Stimulated activated CD4-positive, alpha-beta T cell treated with anti-CD3 and anti-CD28 coated beads, Interleukin-4, amount 100 ng/mL, for 4 hours (primary cell): ENCODE measurements around the gene ANKRD33B.

ENCODE experiments used
- DNase-seq, 2 experiments: peaks; one replicate each; pipeline ENCODE4 v3.0.0-alpha.2; 2020

Gene ANKRD33B

DNA sequence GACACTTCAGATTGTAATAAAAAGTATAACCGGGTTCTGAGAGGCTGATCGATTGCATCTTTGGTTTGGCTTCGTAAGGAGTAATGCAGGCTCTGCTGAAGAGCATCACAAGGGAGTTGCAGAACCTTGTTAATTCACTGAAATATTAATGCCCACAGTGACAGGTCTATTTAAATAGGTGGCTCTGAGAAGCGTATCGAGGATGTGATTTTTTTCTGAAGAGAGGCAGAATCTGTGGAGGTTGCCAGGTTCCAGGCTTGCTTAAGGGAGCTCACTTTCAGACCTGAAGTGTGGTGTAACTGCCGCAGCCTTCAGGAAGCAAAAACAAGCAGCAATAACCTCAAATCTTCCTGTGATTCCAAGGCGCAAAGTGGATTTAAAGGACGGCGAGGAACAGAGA is 80.3 kb downstream of the ANKRD33B start:
- no peak for DNase-seq

GRCh38 chr5:10645146-10645545 is 81.3 kb downstream of the ANKRD33B start:
- no peak for DNase-seq

- DNase-seq: no peak
Observed at GRCh38 chr5:10645671-10646070, 81.8 kb downstream of the ANKRD33B start.

- no peak for DNase-seq
Observed at GRCh38 chr5:10647640-10648039, 83.8 kb downstream of the ANKRD33B start.

GRCh38 chr5:10648806-10649665 is 85.2 kb downstream of the ANKRD33B start:
- DNase-seq: no peak

- no peak for DNase-seq
Observed at GRCh38 chr5:10649666-10650380, 86.0 kb downstream of the ANKRD33B start.

DNA sequence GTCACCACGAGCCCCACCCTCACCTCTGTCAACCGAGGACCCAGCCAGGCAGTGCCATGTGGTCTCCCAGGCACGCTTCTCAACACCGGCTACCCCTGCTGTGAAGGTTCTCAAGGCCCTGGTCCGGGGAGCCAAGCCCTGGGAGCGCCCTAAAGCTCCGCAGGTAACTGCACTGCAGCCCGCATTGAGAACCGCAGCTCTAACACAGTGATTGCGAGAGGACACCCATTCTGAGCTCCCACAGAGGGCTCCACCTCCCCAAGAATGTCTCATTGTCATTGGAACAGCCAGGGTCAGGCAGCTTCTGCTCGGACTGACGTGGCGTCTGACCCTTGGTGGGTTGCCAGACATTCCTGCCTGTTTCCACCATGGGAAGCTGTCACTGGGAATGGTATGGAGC is 88.3 kb downstream of the ANKRD33B start:
- no peak for DNase-seq

GRCh38 chr5:10652606-10653005 is 88.7 kb downstream of the ANKRD33B start:
- no peak for DNase-seq

DNA sequence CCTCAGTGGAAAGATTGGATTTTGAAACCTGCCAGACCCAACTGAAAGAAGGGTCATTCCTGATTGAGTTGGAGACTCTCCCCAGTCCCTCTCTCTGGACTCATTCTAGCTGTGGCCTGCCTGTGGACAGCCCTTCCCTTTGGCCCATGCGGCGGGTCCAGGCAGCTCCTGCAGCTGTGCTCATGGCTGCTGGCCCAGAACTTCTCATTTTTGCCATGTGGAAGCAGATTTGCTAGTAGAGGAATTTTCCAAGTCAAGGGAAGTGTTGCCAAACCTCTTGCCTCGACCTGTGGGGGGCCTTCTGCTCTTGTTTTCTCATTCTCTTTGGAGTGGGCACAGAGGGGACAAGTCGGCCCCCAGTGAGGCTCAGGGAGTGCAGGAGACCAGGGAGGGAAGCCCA is 89.2 kb downstream of the ANKRD33B start:
- DNase-seq: no peak

DNA sequence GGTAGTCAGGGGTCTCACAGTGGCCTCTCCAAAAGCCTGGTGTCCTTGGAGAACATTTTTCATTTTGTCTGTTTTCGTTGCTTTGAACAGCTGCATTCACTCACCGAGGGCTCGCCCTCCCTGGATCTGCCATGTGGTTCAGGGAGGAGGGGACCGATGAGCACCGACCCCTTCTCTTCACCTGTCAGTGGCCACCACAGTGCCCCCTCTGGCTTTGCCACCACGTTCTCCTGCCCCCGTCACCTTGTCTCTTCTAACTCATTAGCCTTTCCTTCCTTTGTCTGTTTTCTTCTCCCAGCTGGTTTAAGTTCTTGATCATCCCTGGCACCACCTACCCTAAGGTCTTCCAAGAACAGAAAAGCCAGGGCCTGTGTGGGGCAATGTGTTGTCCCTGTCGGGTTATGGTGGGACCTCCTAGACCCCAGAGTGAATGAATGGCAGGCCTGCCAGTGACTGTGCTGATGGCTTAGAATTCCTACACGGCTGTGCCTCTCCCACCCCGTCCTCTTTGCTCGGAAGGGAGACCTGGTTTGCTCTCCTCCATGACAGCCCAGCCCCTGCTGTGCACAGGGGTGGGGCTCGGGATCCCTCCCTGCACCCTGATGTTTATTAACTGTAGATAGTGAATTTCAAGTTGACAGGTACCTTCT is 90.0 kb downstream of the ANKRD33B start:
- no peak for DNase-seq

GRCh38 chr5:10654566-10654965 is 90.7 kb downstream of the ANKRD33B start:
- DNase-seq: no peak

- no peak for DNase-seq
Observed at GRCh38 chr5:10655161-10655971, 91.5 kb downstream of the ANKRD33B start.

DNA sequence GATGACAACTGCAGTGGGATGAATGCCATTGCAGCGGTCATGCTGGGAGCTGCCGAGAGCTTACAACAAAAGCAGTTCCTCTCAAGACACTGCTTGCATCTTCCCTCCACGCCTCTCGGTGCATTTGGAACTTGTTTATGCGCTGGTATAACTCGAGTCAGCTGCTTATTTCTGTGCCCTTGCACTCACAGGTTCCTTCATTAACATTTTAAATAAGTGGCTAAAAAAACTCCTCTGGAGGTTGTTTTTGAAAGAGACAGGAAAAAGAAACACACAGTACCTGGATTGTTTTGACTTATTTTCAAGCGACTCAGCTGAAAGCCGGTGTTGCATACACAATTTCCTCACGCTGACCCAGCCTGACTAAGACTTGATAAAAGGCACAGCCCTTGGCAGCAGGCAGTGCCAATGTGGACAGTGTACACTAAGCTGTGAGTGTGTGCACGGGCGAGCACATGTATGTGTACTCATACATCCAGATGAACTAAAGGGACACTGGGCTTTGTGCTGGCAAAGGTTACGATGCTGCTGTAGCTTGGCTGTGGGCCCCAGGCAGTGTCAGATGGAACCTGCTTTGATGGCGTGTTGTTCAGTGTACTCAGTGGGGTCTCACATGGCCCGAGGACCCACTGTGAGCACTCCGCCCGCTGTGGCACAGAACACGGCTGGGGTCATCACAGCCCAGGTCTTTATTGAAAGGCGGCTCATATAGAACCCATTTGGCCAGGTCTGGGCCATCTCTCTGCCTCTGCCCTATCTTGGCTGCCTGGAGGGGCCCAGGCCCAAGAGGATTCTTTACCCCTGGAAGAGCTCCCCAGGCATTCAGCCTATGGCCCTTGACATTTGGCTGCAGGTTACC is 92.3 kb downstream of the ANKRD33B start:
- no peak for DNase-seq

DNA sequence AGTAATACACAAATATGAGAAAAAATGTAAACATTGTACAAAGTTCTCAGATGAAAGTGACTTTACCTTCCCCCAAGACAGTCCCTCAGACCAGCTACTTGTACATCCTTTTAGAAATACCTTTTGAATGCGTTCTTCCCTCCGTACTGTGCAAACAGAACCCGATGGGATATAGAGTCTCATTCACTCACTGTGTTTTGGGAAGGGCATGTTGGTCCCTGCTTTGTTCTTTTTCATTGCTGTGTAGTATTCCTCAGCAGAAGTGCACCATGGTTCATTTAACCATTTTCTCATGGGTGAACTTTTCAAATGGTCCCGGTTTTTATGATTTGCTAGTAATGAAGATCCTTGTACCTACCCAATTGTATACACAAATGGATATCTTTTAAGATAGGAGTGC is 94.4 kb downstream of the ANKRD33B start:
- no peak for DNase-seq

DNA sequence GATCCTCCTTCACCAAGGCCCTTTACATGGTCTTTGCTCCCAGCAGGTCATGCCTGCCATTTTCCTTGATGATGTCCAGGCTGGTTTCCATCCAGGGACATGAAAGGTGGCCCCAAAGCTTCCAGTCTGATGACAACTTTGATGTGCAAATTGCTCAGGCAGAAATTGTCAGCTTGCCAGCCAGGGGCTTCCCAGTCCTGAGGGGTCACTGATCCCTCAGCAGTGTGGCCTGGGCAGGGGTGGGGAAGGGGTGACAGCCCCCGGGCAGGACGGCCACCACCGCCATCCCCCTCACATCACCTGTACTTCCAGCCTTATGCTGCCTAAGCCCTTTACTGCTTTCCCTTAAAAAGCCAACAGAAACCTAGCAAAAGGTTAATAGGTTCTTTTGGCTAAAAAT is 96.3 kb downstream of the ANKRD33B start:
- no peak for DNase-seq

- no peak for DNase-seq
Observed at GRCh38 chr5:10660720-10661387, 97.0 kb downstream of the ANKRD33B start.

DNA sequence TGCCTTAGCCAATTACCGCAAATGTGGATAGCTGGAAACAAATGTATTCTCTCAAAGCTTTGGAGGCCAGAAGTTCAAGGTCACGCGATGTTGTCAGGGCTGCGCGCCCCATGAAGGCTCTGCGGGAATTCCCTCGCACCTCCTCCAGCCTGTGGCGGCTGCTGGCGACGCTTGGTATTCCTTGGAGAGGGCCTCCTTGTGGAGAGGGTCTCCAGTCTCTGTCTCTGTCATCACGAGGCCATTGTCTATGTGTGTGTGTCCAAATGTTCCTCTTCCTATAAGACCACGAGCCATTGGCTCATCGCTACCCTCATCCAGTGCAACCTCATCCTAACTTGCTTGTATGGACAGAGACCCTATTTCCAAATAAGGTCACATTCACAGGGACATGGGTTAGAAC is 97.5 kb downstream of the ANKRD33B start:
- DNase-seq: no peak

DNA sequence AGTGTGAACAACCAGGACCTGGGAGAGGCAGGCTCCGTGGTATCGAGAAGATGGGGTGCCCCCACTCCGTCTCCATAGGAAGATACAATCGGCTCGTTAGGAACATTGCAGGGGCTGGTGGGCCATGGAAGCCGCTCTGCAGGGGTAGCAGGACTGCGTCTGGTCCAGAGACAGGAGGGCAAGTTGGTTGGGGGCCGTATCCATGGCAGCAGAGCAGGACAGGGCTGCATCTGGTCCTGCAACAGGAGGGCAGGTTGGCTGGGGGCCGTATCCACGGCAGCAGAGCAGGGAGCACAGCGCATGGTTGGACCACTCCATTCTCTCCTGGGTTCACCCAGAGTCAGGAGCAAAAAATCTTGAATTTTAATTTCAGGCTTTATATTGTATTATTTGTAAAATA is 98.2 kb downstream of the ANKRD33B start:
- no peak for DNase-seq

- no peak for DNase-seq
Observed at GRCh38 chr5:10662661-10663488, 99.0 kb downstream of the ANKRD33B start.

DNA sequence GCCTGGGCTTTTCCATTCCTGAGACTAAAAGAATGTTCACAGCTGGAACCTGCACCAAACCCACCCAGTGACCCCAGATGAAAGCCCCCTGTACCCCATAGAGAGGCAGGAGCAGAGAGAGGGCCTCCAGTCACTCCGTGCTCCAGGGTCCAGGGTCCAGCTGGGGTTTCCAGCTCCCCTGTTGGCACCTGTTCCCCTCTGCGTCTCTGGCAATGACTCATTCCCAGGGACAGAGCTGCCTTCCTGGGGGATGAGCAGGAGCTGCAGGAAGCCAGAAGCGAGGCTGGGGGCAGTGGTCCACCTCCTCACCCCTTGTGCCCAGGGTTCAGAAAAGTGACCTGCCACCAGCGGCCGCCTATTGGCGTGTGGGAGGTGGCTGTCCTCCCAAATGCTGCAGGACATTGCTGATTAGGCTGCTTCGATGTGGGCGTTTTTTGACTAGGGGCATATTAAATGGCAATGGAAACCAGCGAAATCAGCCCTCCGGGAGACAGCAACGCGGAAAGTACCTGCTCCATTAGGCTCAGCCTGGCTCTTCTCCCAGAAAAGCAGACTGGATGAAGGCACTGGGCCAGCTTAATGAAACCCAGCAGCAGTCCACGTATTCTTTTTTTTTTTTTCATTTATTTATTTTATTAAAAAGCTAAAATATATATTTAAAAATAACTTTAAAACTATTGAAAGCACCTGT is 99.8 kb downstream of the ANKRD33B start:
- no peak for DNase-seq
